Tibial nerve (tissue), 4 donors: ENCODE measurements around the gene PCED1B. TPM values are rescaled to one million over a fixed set of nuclear protein-coding genes. Genes with fewer than 3 reads are reported as not detected.
"Not testable (repeated sequence)": the region's sequence is repeated elsewhere in the genome, so short reads cannot be mapped to it uniquely, and the experiment has no call there.

Experiments
- DNase-seq, 2 donors: peaks; one replicate each; pipeline ENCODE4 v3.0.0-alpha.2; 2019; ENCODE audit warnings: low spot score in 2 of 2
- H3K27ac ChIP-seq, 4 donors: fragments of 200-600 bp; sonication (generic) in 3 of 4; one replicate each; pipeline ENCODE4 v1.5.1; 2017 to 2019; ENCODE audit warnings: mild to moderate bottlenecking in 1 of 4
- H3K27me3 ChIP-seq, 2 donors: fragments of 200-600 bp; sonication (generic) in 1 of 2; one replicate each; pipeline versions ENCODE4 v1.5.1 to v1.6.0; 2017 to 2019
- H3K36me3 ChIP-seq, 3 donors: fragments of 200-600 bp; sonication (generic); one replicate each; pipeline ENCODE4 v1.5.1; 2018 to 2019
- H3K4me1 ChIP-seq, 4 donors: fragments of 200-600 bp; sonication (generic) in 3 of 4; one replicate each; pipeline ENCODE4 v1.5.1; 2017 to 2019
- H3K4me3 ChIP-seq, 4 donors: fragments of 200-600 bp; sonication (generic) in 3 of 4; one replicate each; pipeline ENCODE4 v1.5.1; 2017 to 2019; ENCODE audit warnings: mild to moderate bottlenecking in 1 of 4, moderate library complexity in 1 of 4
- H3K9me3 ChIP-seq, 4 donors: fragments of 200-600 bp; sonication (generic) in 3 of 4; one replicate each; pipeline ENCODE4 v1.5.1; 2017 to 2019
- CTCF ChIP-seq, 5 experiments: fragments of 200-600 bp in 3 of 5; fragments of 450-650 bp in 2 of 5; sonication (generic) in 3 of 5; IDR thresholded peaks; one replicate each; pipeline ENCODE4 v1.5.1; 2016 to 2019; ENCODE audit warnings: antibody characterized with exemption in 5 of 5, mild to moderate bottlenecking in 3 of 5, moderate library complexity in 2 of 5
- EP300 ChIP-seq, 2 donors: sonication (generic); formaldehyde crosslinking; IDR thresholded peaks; one replicate each; pipeline ENCODE4 v1.6.1; 2017; ENCODE audit warnings: antibody characterized with exemption in 2 of 2, mild to moderate bottlenecking in 1 of 2
- POLR2A ChIP-seq, 2 donors: fragments of 450-650 bp; IDR thresholded peaks; one replicate each; pipeline ENCODE4 v1.6.1; 2017; ENCODE audit warnings: antibody characterized with exemption in 2 of 2, mild to moderate bottlenecking in 2 of 2, moderate library complexity in 2 of 2
- WGBS, 2 donors: methylation state at CpG; one replicate each; pipeline ENCODE4 v1.1.5; 2018; 5-methylcytosine and 5-hydroxymethylcytosine counted together
- total RNA-seq, 4 donors: library from RNA; depleted of rRNA; stranded (reverse); fragments of >200 nt; gene quantifications; one replicate each; pipeline ENCODE4 v1.1.0, GENCODE V29; 2016

The PCED1B gene
- total RNA-seq, 4 donors from 2014 or later, result 0.90 to 2.9 (median 2.2) TPM; not detected in 1

DNA sequence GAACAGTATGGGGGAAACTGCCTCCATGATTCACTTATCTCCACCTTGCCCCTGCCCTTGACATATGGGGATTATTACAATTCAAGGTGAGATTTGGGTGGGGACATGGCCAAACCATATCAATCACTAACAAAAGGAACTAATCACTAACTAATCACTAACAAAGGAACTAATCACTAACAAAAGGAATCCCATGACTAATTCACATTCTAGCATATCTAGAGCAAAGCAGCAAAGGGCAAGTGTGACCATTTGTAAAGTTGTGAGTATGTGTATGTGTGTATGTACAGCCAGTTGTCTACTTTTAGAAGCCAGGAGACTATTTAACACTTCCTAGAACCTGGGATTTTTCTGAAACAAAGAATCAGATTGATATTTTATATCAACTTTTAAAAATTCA lies 30.9 kb upstream of the PCED1B start:
- Histone ChIP-seq H3K27ac (no peak overlapping the region), H3K27me3 (no peaks in the 10 kb centered on the region), H3K36me3 (no peaks in the 10 kb centered on the region), H3K9me3 (peaks cover 0 to 23% (median 0%) of the 10 kb centered on the region in 4 donors), H3K4me3 (no peak overlapping the region), H3K4me1 (no peaks in the 10 kb centered on the region)
- no peak for DNase-seq
- TF ChIP-seq CTCF (IDR thresholded peaks at IDR 0.05), result no peak
- TF ChIP-seq EP300 (IDR thresholded peaks at IDR 0.05), result no peak
- no peak for TF ChIP-seq POLR2A (IDR thresholded peaks at IDR 0.05)

GRCh38 chr12:47051291-47051690 lies 28.1 kb upstream of the PCED1B start:
- H3K4me3 ChIP-seq, H3K27me3 ChIP-seq, H3K36me3 ChIP-seq, H3K4me1 ChIP-seq, DNase-seq, H3K27ac ChIP-seq: not testable (repeated sequence)
- WGBS, 2 donors, result 77 to 86% methylated on average over 3 of the region's 3 CpGs
- H3K9me3 ChIP-seq, result peaks cover 0 to 23% (median 0%) of the 10 kb centered on the region in 4 donors

DNA sequence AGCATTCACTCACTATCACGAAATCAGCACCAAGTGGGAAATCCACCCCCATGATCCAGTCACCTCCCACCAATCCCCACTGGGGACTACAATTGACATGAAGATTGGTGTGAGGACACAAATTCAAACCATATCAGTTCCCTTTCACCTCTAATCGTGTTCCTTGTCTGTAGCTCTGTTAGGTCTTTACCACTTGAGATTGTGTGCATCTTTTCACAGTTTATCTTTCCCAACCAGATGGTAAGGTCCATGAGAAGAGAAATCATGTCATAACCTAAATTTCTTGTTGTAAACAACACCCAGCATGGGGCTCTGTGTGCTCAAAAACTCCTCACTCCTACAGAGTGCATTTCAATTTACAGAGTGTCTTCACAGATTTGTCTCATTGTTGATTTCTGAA lies 27.1 kb upstream of the PCED1B start:
- H3K9me3 ChIP-seq, result peaks cover 0 to 31% (median 0%) of the 10 kb centered on the region in 4 donors
- 73 to 76% methylated on average over 2 of the region's 2 CpGs for WGBS, 2 donors
- peaks cover 0 to 3% (median 0%) of the 10 kb centered on the region in 4 donors for H3K4me1 ChIP-seq
- H3K4me3 ChIP-seq, result no peak overlapping the region
- TF ChIP-seq CTCF (IDR thresholded peaks at IDR 0.05), result no peak
- H3K27ac ChIP-seq, result no peak overlapping the region
- H3K36me3 ChIP-seq, result no peaks in the 10 kb centered on the region
- no peaks in the 10 kb centered on the region for H3K27me3 ChIP-seq
- DNase-seq, result no peak

- TF ChIP-seq CTCF (IDR thresholded peaks at IDR 0.05) (no peak), POLR2A (IDR thresholded peaks at IDR 0.05) (no peak), EP300 (IDR thresholded peaks at IDR 0.05) (no peak)
- H3K4me1 ChIP-seq, result peaks cover 0 to 3% (median 0%) of the 10 kb centered on the region in 4 donors
- no peak overlapping the region for H3K4me3 ChIP-seq
- H3K36me3 ChIP-seq, result no peaks in the 10 kb centered on the region
- no peak for DNase-seq
- peaks cover 0 to 31% (median 0%) of the 10 kb centered on the region in 4 donors for H3K9me3 ChIP-seq
- no peaks in the 10 kb centered on the region for H3K27me3 ChIP-seq
- no peak overlapping the region for H3K27ac ChIP-seq
These were observed 25.5 kb upstream of the PCED1B start for GRCh38 chr12:47053961-47054360.

GRCh38 chr12:47054659-47055058 lies 24.8 kb upstream of the PCED1B start:
- WGBS, 2 donors, result 85 to 91% methylated on average over 4 of the region's 4 CpGs
- H3K4me3 ChIP-seq, result no peak overlapping the region
- no peak overlapping the region for H3K27ac ChIP-seq
- H3K9me3 ChIP-seq, result peaks cover 0 to 31% (median 0%) of the 10 kb centered on the region in 4 donors
- no peak for DNase-seq
- no peaks in the 10 kb centered on the region for H3K27me3 ChIP-seq
- H3K36me3 ChIP-seq, result no peaks in the 10 kb centered on the region
- TF ChIP-seq EP300 (IDR thresholded peaks at IDR 0.05), result no peak
- TF ChIP-seq POLR2A (IDR thresholded peaks at IDR 0.05), result no peak
- no peak for TF ChIP-seq CTCF (IDR thresholded peaks at IDR 0.05)
- H3K4me1 ChIP-seq, result peaks cover 0 to 3% (median 0%) of the 10 kb centered on the region in 4 donors

DNA sequence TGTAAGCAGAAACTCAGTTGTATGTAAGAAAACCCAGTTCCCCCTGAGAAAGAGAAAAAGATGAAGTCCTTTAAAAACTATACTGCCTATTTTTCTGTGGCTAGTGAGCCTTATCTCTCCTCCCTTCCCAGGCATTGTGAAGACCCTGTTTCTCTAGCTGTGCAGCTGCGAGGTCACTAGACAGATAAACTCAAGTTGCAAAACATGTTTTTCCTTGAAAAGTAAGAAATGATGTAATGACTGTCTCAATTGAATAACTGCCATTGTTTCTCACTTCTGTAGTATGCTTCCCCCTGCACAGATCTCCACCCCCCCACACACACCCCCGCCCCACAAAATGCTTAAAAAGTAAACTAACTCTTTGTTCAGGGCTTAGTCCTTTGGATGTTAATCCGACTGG lies 23.6 kb upstream of the PCED1B start:
- H3K9me3 ChIP-seq, result peaks cover 0 to 25% (median 0%) of the 10 kb centered on the region in 4 donors
- H3K36me3 ChIP-seq, DNase-seq, H3K27ac ChIP-seq, H3K4me1 ChIP-seq, H3K4me3 ChIP-seq, H3K27me3 ChIP-seq: not testable (repeated sequence)
- 36 to 37% methylated on average over 3 of the region's 3 CpGs for WGBS, 2 donors

- WGBS, 2 donors, result 84 to 89% methylated on average over 9 to 12 of the region's 12 CpGs
- H3K9me3 ChIP-seq, result peaks cover 0 to 15% (median 0%) of the 10 kb centered on the region in 4 donors
- not testable (repeated sequence) for H3K4me1 ChIP-seq, DNase-seq, H3K4me3 ChIP-seq, H3K27ac ChIP-seq, H3K27me3 ChIP-seq, H3K36me3 ChIP-seq
These were observed 22.5 kb upstream of the PCED1B start for GRCh38 chr12:47056944-47057343.

- not testable (repeated sequence) for H3K4me3 ChIP-seq, H3K36me3 ChIP-seq, H3K9me3 ChIP-seq, H3K27ac ChIP-seq, H3K27me3 ChIP-seq, H3K4me1 ChIP-seq, DNase-seq
- WGBS, 2 donors, result 89 to 95% methylated on average over 2 of the region's 2 CpGs
These were observed 20.8 kb upstream of the PCED1B start for GRCh38 chr12:47058640-47059039.
